GM12878 (cell line): ENCODE measurements around the gene NCKAP5. TPM values are rescaled to one million over a fixed set of nuclear protein-coding genes. Genes with fewer than 3 reads are reported as not detected.

Source experiments
- ATAC-seq: fragments of 200-7000 bp; cut with Tn5 transposase; 3 replicates; pipeline ENCODE4 v1.9.1; 2020; ENCODE audit warnings: mild to moderate bottlenecking, moderate library complexity
- BruUV-seq: library from RNA; stranded (reverse); fragments of 400-500 nt; replicated peaks from 2 replicates; lab custom pipeline; 2021; lab: Mats Ljungman, UMichigan
- CTCF ChIA-PET: fragments of 300-600 bp; sonication (Branson Sonifier 250); formaldehyde crosslinking; extraction: SDS; loops from one replicate; lab custom pipeline; 2021; ENCODE audit warnings: inconsistent platforms; lab: Yijun Ruan, JAX
- POLR2A ChIA-PET: fragments of 350-600 bp; formaldehyde crosslinking; extraction: SDS; loops from one replicate; lab custom pipeline; 2021; ENCODE audit warnings: inconsistent platforms; lab: Charles Lee
- RAD21 ChIA-PET: fragments of 300-600 bp; sonication (Branson Sonifier 250); formaldehyde crosslinking; loops from one replicate; lab custom pipeline; 2023; ENCODE audit warnings: antibody characterized with exemption; ENCODE audit not compliant: unreplicated experiment; lab: Charles Lee
- SMC1A ChIA-PET: fragments of 300-600 bp; sonication (Branson Sonifier 250); formaldehyde crosslinking; loops from one replicate; lab custom pipeline; 2023; ENCODE audit not compliant: unreplicated experiment, uncharacterized antibody; lab: Charles Lee
- DNase-seq: peaks from one replicate; pipeline ENCODE4 v3.0.0-alpha.2; 2011; ENCODE audit warnings: low read depth, low spot score
- FAIRE-seq: peaks from 3 replicates; lab custom pipeline; 2011; peaks lifted over from hg19 to GRCh38; lab: Jason Lieb, UNC
- H2AFZ ChIP-seq: 2 replicates; pipeline ENCODE4 v1.6.0; 2011; ENCODE audit warnings: low read depth, low read length, control low read depth; ENCODE audit not compliant: control insufficient read depth
- H3K27ac ChIP-seq: 2 replicates; pipeline ENCODE4 v1.5.1; 2011; ENCODE audit warnings: control low read depth; ENCODE audit not compliant: control insufficient read depth, insufficient read depth
- H3K27me3 ChIP-seq, 2 experiments: replicated peaks in 1 of 2; 2 replicates each; pipeline versions ENCODE4 v1.6.0 to v1.6.1; 2011; ENCODE audit warnings: low read length in 1 of 2; ENCODE audit not compliant: control insufficient read depth in 2 of 2, insufficient read depth in 2 of 2
- H3K36me3 ChIP-seq, 2 experiments: 2 replicates each; pipeline ENCODE4 v1.5.1; 2011; ENCODE audit warnings: low read length in 1 of 2; ENCODE audit not compliant: control insufficient read depth in 2 of 2, insufficient read depth in 2 of 2
- H3K4me1 ChIP-seq: 2 replicates; pipeline ENCODE4 v1.6.1; 2011; ENCODE audit warnings: mild to moderate bottlenecking, low read length, moderate library complexity, mixed read lengths; ENCODE audit not compliant: control insufficient read depth, insufficient read depth
- H3K4me2 ChIP-seq: 2 replicates; pipeline ENCODE4 v1.6.0; 2011; ENCODE audit warnings: control low read depth; ENCODE audit not compliant: control insufficient read depth, insufficient read depth
- H3K4me3 ChIP-seq: fragments of 200-600 bp; sonication (generic); 2 replicates; pipeline ENCODE4 v1.5.1; 2016
- H3K79me2 ChIP-seq: 2 replicates; pipeline ENCODE4 v1.6.0; 2011; ENCODE audit warnings: low read length; ENCODE audit not compliant: control insufficient read depth, insufficient read depth
- H3K9ac ChIP-seq: 2 replicates; pipeline ENCODE4 v1.8.0; 2011; ENCODE audit warnings: low read length, control low read depth, mixed read lengths; ENCODE audit not compliant: control insufficient read depth, insufficient read depth
- H3K9me3 ChIP-seq: replicated peaks from 3 replicates; pipeline ENCODE4 v1.5.1; 2011; ENCODE audit warnings: mild to moderate bottlenecking, low read length; ENCODE audit not compliant: control insufficient read depth, insufficient read depth
- H4K20me1 ChIP-seq: 2 replicates; pipeline ENCODE4 v1.6.0; 2011; ENCODE audit not compliant: control insufficient read depth, insufficient read depth
- ASH2L ChIP-seq: fragments of 300-600, 200-600 bp; sonication (generic); IDR thresholded peaks from 2 replicates; pipeline ENCODE4 v1.6.1; 2017; ENCODE audit warnings: low read depth, mild to moderate bottlenecking, borderline replicate concordance
- ATF7 ChIP-seq: fragments of 450-650 bp; IDR thresholded peaks from 2 replicates; pipeline ENCODE4 v1.6.1; 2016; ENCODE audit warnings: low read depth, mild to moderate bottlenecking
- BHLHE40 ChIP-seq, 2 experiments: fragments of 450-650 bp in 1 of 2; IDR thresholded peaks; 2 replicates each; pipeline ENCODE4 v1.6.1; 2011 to 2017; ENCODE audit warnings: low read depth in 2 of 2, borderline replicate concordance in 1 of 2, improper control_type of control experiment in 1 of 2, low read length in 1 of 2, mild to moderate bottlenecking in 1 of 2
- CREM ChIP-seq: IDR thresholded peaks from 2 replicates; pipeline ENCODE4 v1.6.1; 2014; ENCODE audit warnings: antibody characterized with exemption, low read depth
- IRF5 ChIP-seq: fragments of 450-650 bp; IDR thresholded peaks from 2 replicates; pipeline ENCODE4 v1.6.1; 2017; ENCODE audit warnings: borderline replicate concordance
- KDM1A ChIP-seq: fragments of 200-600 bp; sonication (generic); IDR thresholded peaks from 2 replicates; pipeline ENCODE4 v1.6.1; 2016; ENCODE audit warnings: borderline replicate concordance
- KLF5 ChIP-seq: fragments of 450-650 bp; IDR thresholded peaks from 2 replicates; pipeline ENCODE4 v1.6.1; 2014; ENCODE audit warnings: mild to moderate bottlenecking; ENCODE audit not compliant: partially characterized antibody
- MTA3 ChIP-seq: IDR thresholded peaks from 2 replicates; pipeline ENCODE4 v1.6.1; 2012; ENCODE audit warnings: low read length, inconsistent platforms, borderline replicate concordance
- MYB ChIP-seq: fragments of 150-350 bp; IDR thresholded peaks from 2 replicates; pipeline ENCODE4 v1.6.1; 2014; ENCODE audit warnings: mild to moderate bottlenecking, low read depth, low read length, borderline replicate concordance
- NFYB ChIP-seq: IDR thresholded peaks from 2 replicates; pipeline ENCODE4 v1.6.1; 2011; ENCODE audit warnings: low read depth, mild to moderate bottlenecking, low read length, improper control_type of control experiment, moderate library complexity; ENCODE audit not compliant: insufficient read depth
- NR2C1 ChIP-seq: fragments of 450-650 bp; IDR thresholded peaks from 2 replicates; pipeline ENCODE4 v1.6.1; 2017; ENCODE audit warnings: antibody characterized with exemption, mild to moderate bottlenecking, moderate library complexity
- PKNOX1 ChIP-seq: fragments of 450-650 bp; IDR thresholded peaks from 2 replicates; pipeline ENCODE4 v1.6.1; 2016; ENCODE audit warnings: mild to moderate bottlenecking
- POU2F2 ChIP-seq: IDR thresholded peaks from 3 replicates; pipeline ENCODE4 v1.6.1; 2011; ENCODE audit warnings: low read depth, mild to moderate bottlenecking, low read length, borderline replicate concordance
- PRDM15 ChIP-seq: fragments of 450-650 bp; formaldehyde crosslinking; IDR thresholded peaks from 2 replicates; pipeline ENCODE4 v1.4.0; 2020; ENCODE audit warnings: mild to moderate bottlenecking, moderate library complexity
- SMAD5 ChIP-seq: IDR thresholded peaks from 2 replicates; pipeline ENCODE4 v1.6.1; 2016; ENCODE audit warnings: antibody characterized with exemption, low read depth
- YY1 ChIP-seq: IDR thresholded peaks from 2 replicates; pipeline ENCODE4 v1.6.1; 2011; ENCODE audit warnings: low read depth, mild to moderate bottlenecking, low read length
- WGBS: methylation state at CpG from one replicate; pipeline ENCODE4 v1.1.6; 2016; ENCODE audit warnings: low lambda C conversion rate; ENCODE audit not compliant: insufficient replicate concordance, insufficient coverage; ENCODE audit errors: missing lambda C conversion rate; 5-methylcytosine and 5-hydroxymethylcytosine counted together
- in situ Hi-C: fragments of 300-500 bp; cut with MboI; formaldehyde crosslinking; loops from 9 replicates; pipeline ENCODE4 v1.14.3; 2018; ENCODE audit warnings: mixed read lengths
- intact Hi-C: fragments of 100-400 bp; cut with micrococcal nuclease; formaldehyde crosslinking; loops from one replicate; pipeline ENCODE4 v1.14.2; 2022; ENCODE audit not compliant: unreplicated experiment
- polyA plus RNA-seq, 11 experiments: library from polyadenylated mRNA; depleted of rRNA in 4 of 11; unstranded in 6 of 11; stranded (reverse) in 5 of 11; fragments of >200 nt; fragmentation: Nextera tagmentation in 4 of 11; fragmentation: Illumina TruSeq in 1 of 11; extraction: Ambion mirVana in 4 of 11; extraction: Trizol in 1 of 11; gene quantifications; 1 replicate in 1 of 11; 2 replicates in 10 of 11; pipeline versions ENCODE4 v1.2.1 to v1.2.3, GENCODE V29; 2011 to 2016; ENCODE audit warnings: inconsistent platforms in 2 of 11, missing spikeins in 2 of 11, low read depth in 1 of 11
- total RNA-seq, 4 experiments: library from RNA; depleted of rRNA in 3 of 4; stranded (reverse); fragments of >200 nt in 3 of 4; fragmentation: Illumina TruSeq in 1 of 4; extraction: Trizol in 1 of 4; gene quantifications; 2 replicates each; pipeline versions ENCODE4 v1.2.1 to v1.2.3, GENCODE V29; 2013 to 2021

The NCKAP5 gene
- total and polyA plus RNA-seq, 10 of the 15 experiments (the other 5 are each of a cell fraction or from before 2014, with no cell fraction given) = 0.06 to 0.44 (median 0.16) TPM

GRCh38 chr2:133146893-133147292 lies 421.4 kb downstream of the NCKAP5 start:
- WGBS = 6% methylated on average over 1 of the region's 1 CpG
- Histone ChIP-seq H3K27me3 (no peaks in the 10 kb centered on the region), H2AFZ (no peak overlapping the region), H3K79me2 (no peaks in the 10 kb centered on the region), H3K27ac (no peak overlapping the region), H3K9ac (no peak overlapping the region)
- CTCF ChIA-PET = interaction anchor here (0.7 to 1.4 kb wide), 7 partner anchors 16 to 878 kb away, joined by 3 to 10 read pairs (median 3); no protein-coding TSS in a partner anchor
- TF ChIP-seq ASH2L (no peak), KLF5 (no peak), PRDM15 (CRISPR knock-in tag) (no peak), MYB (no peak), NFYB (no peak), MTA3 (no peak), SMAD5 (no peak), IRF5 (no peak), KDM1A (no peak), POU2F2 (no peak), PKNOX1 (no peak), YY1 (no peak), ATF7 (no peak), CREM (no peak), NR2C1 (no peak), BHLHE40 (IDR thresholded peaks at IDR 0.05; ENCODE audit: borderline replicate concordance in 1 of 2, low read depth in 2 of 2, low read length in 1 of 2) (no peak)
- TF ChIP-seq, all 136 proteins: peak for 0
- H4K20me1 ChIP-seq = no peaks in the 10 kb centered on the region
- H3K9me3 ChIP-seq = no peaks in the 10 kb centered on the region
- FAIRE-seq = no peak
- ChIA-PET RAD21 (interaction anchor here (0.6 to 1.1 kb wide), 3 partner anchors 20 to 599 kb away, joined by 3 read pairs; no protein-coding TSS in a partner anchor), POLR2A (no interaction called here), SMC1A (interaction anchor here (0.7 to 2.2 kb wide), 7 partner anchors 11 to 496 kb away, joined by 3 to 7 read pairs (median 4); no protein-coding TSS in a partner anchor)
- no peak for ATAC-seq
- in situ Hi-C loops = no loop called here
- H3K4me1 ChIP-seq = no peaks in the 10 kb centered on the region
- no peaks in the 10 kb centered on the region for H3K36me3 ChIP-seq
- DNase-seq = no peak
- H3K4me2 ChIP-seq = no peak overlapping the region
- intact Hi-C loops = no loop called here
- no TSS peak for BruUV-seq
- H3K4me3 ChIP-seq = no peak overlapping the region
